H1 (cell line): Measurements from ENCODE around the gene SRSF2. TPM values are rescaled to one million over a fixed set of nuclear protein-coding genes. Genes with fewer than 3 reads are reported as not detected.

ENCODE experiments used
- CTCF ChIA-PET: fragments of 300-600 bp; sonication (Branson Sonifier 250); formaldehyde crosslinking; loops from one replicate; lab custom pipeline; 2021; ENCODE audit not compliant: partially characterized antibody; lab: Charles Lee
- POLR2A ChIA-PET: fragments of 300-600 bp; sonication (Branson Sonifier 250); formaldehyde crosslinking; loops from one replicate; lab custom pipeline; 2021; ENCODE audit warnings: inconsistent platforms; ENCODE audit not compliant: partially characterized antibody; lab: Charles Lee
- DNase-seq, 2 experiments: peaks; one replicate each; pipeline versions ENCODE4 v3.0.0 to v3.0.0-alpha.2; 2010 to 2022; ENCODE audit warnings: low spot score in 2 of 2, low read depth in 1 of 2, mixed read lengths in 1 of 2
- FAIRE-seq: peaks from 2 replicates; lab custom pipeline; 2011; peaks lifted over from hg19 to GRCh38; lab: Jason Lieb, UNC
- H2AFZ ChIP-seq: 2 replicates; pipeline ENCODE4 v1.8.1; 2012; ENCODE audit warnings: low read length, inconsistent platforms
- H2AK5ac ChIP-seq: 2 replicates; pipeline ENCODE4 v1.6.1; 2013; ENCODE audit warnings: low read depth, low read length
- H2BK120ac ChIP-seq: replicated peaks from 2 replicates; pipeline ENCODE3; 2013; ENCODE audit warnings: low read depth, low read length, inconsistent platforms
- H2BK12ac ChIP-seq: 2 replicates; pipeline ENCODE4 v1.6.1; 2013; ENCODE audit warnings: low read depth, low read length
- H2BK15ac ChIP-seq: 2 replicates; pipeline ENCODE4 v1.6.1; 2013; ENCODE audit warnings: low read length
- H2BK20ac ChIP-seq: 2 replicates; pipeline ENCODE4 v1.6.1; 2013; ENCODE audit warnings: low read length
- H2BK5ac ChIP-seq: 2 replicates; pipeline ENCODE4 v1.6.1; 2013; ENCODE audit warnings: low read depth, low read length
- H3K14ac ChIP-seq: 2 replicates; pipeline ENCODE4 v1.6.1; 2013; ENCODE audit warnings: inconsistent platforms; ENCODE audit not compliant: insufficient read length
- H3K18ac ChIP-seq: 2 replicates; pipeline ENCODE4 v1.6.1; 2013; ENCODE audit warnings: low read length; ENCODE audit errors: extremely low read depth
- H3K23ac ChIP-seq: 2 replicates; pipeline ENCODE4 v1.6.1; 2013; ENCODE audit warnings: inconsistent platforms; ENCODE audit not compliant: insufficient read length
- H3K23me2 ChIP-seq: 2 replicates; pipeline ENCODE4 v1.6.1; 2013; ENCODE audit warnings: low read depth, low read length
- H3K27ac ChIP-seq: 2 replicates; pipeline ENCODE4 v1.6.1; 2011; ENCODE audit warnings: low read depth, low read length, inconsistent platforms
- H3K27me3 ChIP-seq, 4 experiments: replicated peaks in 1 of 4; 1 replicate in 1 of 4; 2 replicates in 3 of 4; pipeline versions ENCODE4 v1.6.1 to v1.8.1; 2011 to 2013; ENCODE audit warnings: low read length in 3 of 4, mild to moderate bottlenecking in 3 of 4, inconsistent platforms in 2 of 4, mixed read lengths in 2 of 4, moderate library complexity in 1 of 4; ENCODE audit not compliant: control insufficient read depth in 3 of 4, insufficient read depth in 3 of 4; ENCODE audit errors: extremely low read depth in 1 of 4
- H3K36me3 ChIP-seq, 4 experiments: 2 replicates each; pipeline versions ENCODE4 v1.6.1 to v1.8.1; 2011 to 2013; ENCODE audit warnings: mild to moderate bottlenecking in 4 of 4, low read length in 3 of 4, moderate library complexity in 2 of 4, control low read depth in 1 of 4, inconsistent platforms in 1 of 4; ENCODE audit not compliant: insufficient read depth in 4 of 4, control insufficient read depth in 2 of 4
- H3K4ac ChIP-seq: replicated peaks from 2 replicates; pipeline ENCODE3; 2013; ENCODE audit warnings: low read length, low read depth, mixed read lengths, inconsistent platforms; ENCODE audit not compliant: insufficient read length
- H3K4me1 ChIP-seq, 4 experiments: replicated peaks in 1 of 4; 1 replicate in 1 of 4; 2 replicates in 3 of 4; pipeline versions ENCODE4 v1.6.1 to v1.8.1; 2011 to 2013; ENCODE audit warnings: low read length in 3 of 4, inconsistent platforms in 2 of 4, mixed read lengths in 1 of 4; ENCODE audit not compliant: insufficient read depth in 4 of 4, control insufficient read depth in 3 of 4
- H3K4me2 ChIP-seq, 2 experiments: 2 replicates each; pipeline versions ENCODE4 v1.6.1 to v1.8.1; 2011 to 2013; ENCODE audit warnings: low read depth in 2 of 2, low read length in 2 of 2, control low read depth in 1 of 2, inconsistent platforms in 1 of 2, mild to moderate bottlenecking in 1 of 2; ENCODE audit not compliant: insufficient read depth in 1 of 2
- H3K4me3 ChIP-seq, 4 experiments: fragments of 200-600, 300-600 bp in 1 of 4; sonication (generic), shearing (Covaris generic), sonication (Bioruptor Twin) in 1 of 4; 2 replicates each; pipeline versions ENCODE4 v1.5.1 to v1.8.1; 2011 to 2016; ENCODE audit warnings: low read length in 4 of 4, low read depth in 3 of 4, control low read depth in 2 of 4, inconsistent platforms in 2 of 4, mild to moderate bottlenecking in 2 of 4, mixed read lengths in 1 of 4, moderate library complexity in 1 of 4; ENCODE audit not compliant: insufficient read depth in 2 of 4; ENCODE audit errors: extremely low read depth in 1 of 4
- H3K56ac ChIP-seq: replicated peaks from 2 replicates; pipeline ENCODE3; 2013; ENCODE audit warnings: low read depth, mild to moderate bottlenecking, mixed read lengths, low read length, inconsistent platforms; ENCODE audit not compliant: insufficient read length
- H3K79me1 ChIP-seq: 2 replicates; pipeline ENCODE4 v1.6.1; 2013; ENCODE audit warnings: low read depth, low read length, control low read depth
- H3K79me2 ChIP-seq, 2 experiments: 2 replicates each; pipeline versions ENCODE4 v1.6.1 to v1.8.1; 2012 to 2013; ENCODE audit warnings: low read length in 2 of 2, mild to moderate bottlenecking in 2 of 2, inconsistent platforms in 1 of 2; ENCODE audit not compliant: insufficient read depth in 2 of 2, control insufficient read depth in 1 of 2
- H3K9ac ChIP-seq, 4 experiments: replicated peaks in 1 of 4; 1 replicate in 1 of 4; 2 replicates in 3 of 4; pipeline versions ENCODE4 v1.6.1 to v1.8.1; 2011 to 2013; ENCODE audit warnings: low read depth in 3 of 4, low read length in 3 of 4, control low read depth in 2 of 4, mild to moderate bottlenecking in 2 of 4, moderate library complexity in 2 of 4, inconsistent platforms in 1 of 4; ENCODE audit errors: extremely low read depth in 1 of 4
- H3K9me3 ChIP-seq, 2 experiments: 2 replicates each; pipeline versions ENCODE4 v1.6.1 to v1.8.1; 2012 to 2013; ENCODE audit warnings: mild to moderate bottlenecking in 2 of 2, moderate library complexity in 2 of 2, control low read depth in 1 of 2, inconsistent platforms in 1 of 2, low read depth in 1 of 2, low read length in 1 of 2, mixed read lengths in 1 of 2; ENCODE audit not compliant: insufficient read depth in 2 of 2
- H4K20me1 ChIP-seq, 2 experiments: replicated peaks in 1 of 2; 2 replicates each; pipeline versions ENCODE3 to v1.8.1; 2011 to 2013; ENCODE audit warnings: inconsistent platforms in 2 of 2, low read length in 2 of 2, mild to moderate bottlenecking in 1 of 2; ENCODE audit not compliant: insufficient read depth in 2 of 2, control insufficient read depth in 1 of 2
- H4K5ac ChIP-seq: 2 replicates; pipeline ENCODE4 v1.6.1; 2013; ENCODE audit warnings: low read length, low read depth, mixed read lengths, inconsistent platforms; ENCODE audit not compliant: insufficient read length
- H4K8ac ChIP-seq: 2 replicates; pipeline ENCODE4 v1.8.0; 2013; ENCODE audit warnings: mild to moderate bottlenecking, moderate library complexity, low read length, inconsistent platforms; ENCODE audit not compliant: insufficient read depth; ENCODE audit errors: extremely low read depth
- H4K91ac ChIP-seq: replicated peaks from 2 replicates; pipeline ENCODE3; 2013; ENCODE audit warnings: low read length, mixed read lengths, inconsistent platforms; ENCODE audit not compliant: insufficient read length
- BACH1 ChIP-seq: IDR thresholded peaks from 2 replicates; pipeline ENCODE4 v1.6.1; 2012; ENCODE audit warnings: low read length, improper control_type of control experiment
- WGBS, 2 experiments: shearing (Covaris generic) in 1 of 2; methylation state at CpG; one replicate each; pipeline versions ENCODE4 v1.1.6 to v1.1.7; 2013 to 2015; ENCODE audit warnings: low lambda C conversion rate in 2 of 2, mixed read lengths in 2 of 2, inconsistent platforms in 1 of 2, low coverage in 1 of 2, missing lambda C conversion rate in 1 of 2; ENCODE audit not compliant: insufficient replicate concordance in 2 of 2, insufficient coverage in 1 of 2, insufficient read length in 1 of 2; ENCODE audit errors: extremely low coverage in 1 of 2, missing lambda C conversion rate in 1 of 2; 5-methylcytosine and 5-hydroxymethylcytosine counted together
- polyA plus RNA-seq, 7 experiments: library from polyadenylated mRNA; depleted of rRNA in 3 of 7; stranded (reverse) in 5 of 7; unstranded in 2 of 7; fragments of >200 nt in 5 of 7; fragments of 200-250 nt in 2 of 7; gene quantifications; 1 replicate in 5 of 7; 2 replicates in 1 of 7; 4 replicates in 1 of 7; pipeline versions ENCODE4 v1.2.1 to v1.2.3, GENCODE V29; 2011 to 2013; ENCODE audit warnings: missing spikeins in 2 of 7, mixed read lengths in 2 of 7
- total RNA-seq: library from RNA; stranded (reverse); fragmentation: NEBNext Ultra II Directional; extraction: Animal tissue kit (Norgen Biotek cat#: 25700); gene quantifications from 2 replicates; pipeline ENCODE4 v1.2.1, GENCODE V29; 2021

The SRSF2 gene
- total and polyA plus RNA-seq, 2 of the 8 experiments (the other 6 are each of a cell fraction or from before 2014, with no cell fraction given): 397 to 401 TPM

DNA sequence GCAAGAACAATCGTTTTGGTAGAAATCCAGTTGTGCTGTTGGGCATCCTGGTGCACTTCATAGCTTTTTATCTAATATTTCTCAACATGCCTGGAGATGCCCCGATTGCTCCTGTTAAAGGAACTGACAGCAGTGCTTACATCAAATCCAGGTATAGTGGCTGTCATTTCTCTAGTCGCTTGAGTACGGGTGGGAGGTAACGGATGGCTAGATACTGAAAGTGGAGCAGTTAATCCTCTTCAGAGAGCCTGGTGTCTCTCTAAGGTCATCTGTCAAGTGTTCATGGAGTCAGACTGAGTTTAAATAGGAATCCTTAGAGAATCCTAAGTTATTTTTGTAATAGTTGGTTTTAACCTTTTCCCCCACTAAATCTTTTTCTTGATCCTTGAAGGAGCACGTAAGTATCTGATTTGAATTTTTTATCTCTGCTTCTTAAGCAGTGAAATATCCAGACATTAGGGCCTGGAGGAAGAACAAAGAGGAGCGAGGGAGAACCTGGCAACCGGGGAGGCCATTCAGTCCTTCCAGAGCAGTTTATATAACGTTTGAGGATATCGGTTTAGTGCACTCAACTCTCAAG, 38.0 kb upstream of the SRSF2 start:
- ChIA-PET CTCF (no interaction called here), POLR2A (interaction anchor here (1.8 kb wide), 1 partner anchor 38 kb away, joined by 5 read pairs; the partner anchor contains the start of gene SRSF2)
- no peak overlapping the region for H4K5ac ChIP-seq
- 89% methylated on average over 10 of the region's 10 CpGs; no CpG with 5 or more reads in 1 of the 2 experiments for WGBS, 2 experiments
- FAIRE-seq (no peak), DNase-seq (no peak)
- no peak overlapping the region for H3K18ac ChIP-seq
- no peak overlapping the region for H3K23ac ChIP-seq
- H3K4ac ChIP-seq: no peak overlapping the region
- H3K9ac ChIP-seq: no peak overlapping the region
- no peaks in the 10 kb centered on the region for H3K27me3 ChIP-seq
- peaks cover 0 to 20% (median 4%) of the 10 kb centered on the region in 4 experiments; a peak in 5 of 8 replicates for H3K36me3 ChIP-seq
- H2BK12ac ChIP-seq: no peak overlapping the region
- H2BK120ac ChIP-seq: no peak overlapping the region
- H3K56ac ChIP-seq: no peak overlapping the region
- H3K79me2 ChIP-seq: no peaks in the 10 kb centered on the region
- no peak overlapping the region for H2AFZ ChIP-seq
- no peak overlapping the region for H2BK15ac ChIP-seq
- H2BK5ac ChIP-seq: no peak overlapping the region
- no peaks in the 10 kb centered on the region for H3K23me2 ChIP-seq
- H3K14ac ChIP-seq: no peak overlapping the region
- H4K20me1 ChIP-seq: peaks cover 0 to 2% of the 10 kb centered on the region in 2 experiments
- H2BK20ac ChIP-seq: no peak overlapping the region
- H3K9me3 ChIP-seq: no peaks in the 10 kb centered on the region
- no peaks in the 10 kb centered on the region for H3K79me1 ChIP-seq
- H3K4me1 ChIP-seq: no peaks in the 10 kb centered on the region
- H3K4me3 ChIP-seq: no peak overlapping the region
- no peak overlapping the region for H4K91ac ChIP-seq
- H3K4me2 ChIP-seq: no peak overlapping the region
- no peak overlapping the region for H4K8ac ChIP-seq
- no peak overlapping the region for H3K27ac ChIP-seq
- H2AK5ac ChIP-seq: no peak overlapping the region
- TF ChIP-seq BACH1: no peak
